ENCODE results near the gene TTC28.

TTC28 gene

GRCh38 chr22:28656181-28656580 lies 23.5 kb downstream of the TTC28 start:
- no peak overlapping the region for H3K4me3 ChIP-seq (ENCODE audit: low read depth in 1 of 2, low read length in 1 of 2)
- H3K4me1 ChIP-seq (ENCODE audit: control insufficient read depth in 1 of 2, insufficient read depth in 1 of 2, low read depth in 1 of 2, low read length in 1 of 2), result no peaks in the 10 kb centered on the region
- H3K36me3 ChIP-seq, result no peaks in the 10 kb centered on the region
- no peak for TF ChIP-seq CTCF (IDR thresholded peaks at IDR 0.05)
- peaks cover 53% of the 10 kb centered on the region for H3K27me3 ChIP-seq
- no peak overlapping the region for H3K27ac ChIP-seq
- no peaks in the 10 kb centered on the region for H3K9me3 ChIP-seq

- no peak overlapping the region for H3K4me3 ChIP-seq (ENCODE audit: low read depth in 1 of 2, low read length in 1 of 2)
- peaks cover 30% of the 10 kb centered on the region for H3K27me3 ChIP-seq
- no peaks in the 10 kb centered on the region for H3K4me1 ChIP-seq (ENCODE audit: control insufficient read depth in 1 of 2, insufficient read depth in 1 of 2, low read depth in 1 of 2, low read length in 1 of 2)
- H3K9me3 ChIP-seq, result no peaks in the 10 kb centered on the region
- TF ChIP-seq CTCF (IDR thresholded peaks at IDR 0.05), result no peak
- H3K27ac ChIP-seq, result no peak overlapping the region
- no peaks in the 10 kb centered on the region for H3K36me3 ChIP-seq
Observed at GRCh38 chr22:28650463-28650862, 29.2 kb downstream of the TTC28 start.

- Histone ChIP-seq H3K4me1 (ENCODE audit: control insufficient read depth in 1 of 2, insufficient read depth in 1 of 2, low read depth in 1 of 2, low read length in 1 of 2) (no peaks in the 10 kb centered on the region), H3K36me3 (no peaks in the 10 kb centered on the region)
- TF ChIP-seq CTCF (IDR thresholded peaks at IDR 0.05), result no peak
Observed at GRCh38 chr22:28648792-28649191, 30.8 kb downstream of the TTC28 start.

GRCh38 chr22:28647216-28647615 lies 32.4 kb downstream of the TTC28 start:
- H3K4me3 ChIP-seq (ENCODE audit: low read depth in 1 of 2, low read length in 1 of 2), result no peak overlapping the region
- H3K27ac ChIP-seq, result no peak overlapping the region
- no peaks in the 10 kb centered on the region for H3K36me3 ChIP-seq
- H3K27me3 ChIP-seq, result peaks cover 24% of the 10 kb centered on the region
- no peaks in the 10 kb centered on the region for H3K9me3 ChIP-seq
- no peaks in the 10 kb centered on the region for H3K4me1 ChIP-seq (ENCODE audit: control insufficient read depth in 1 of 2, insufficient read depth in 1 of 2, low read depth in 1 of 2, low read length in 1 of 2)
- TF ChIP-seq CTCF (IDR thresholded peaks at IDR 0.05), result no peak

More at GRCh38 chr22:28648792-28649191, 30.8 kb downstream of the TTC28 start:
- no peak overlapping the region for H3K4me3 ChIP-seq (ENCODE audit: low read depth in 1 of 2, low read length in 1 of 2)
- H3K27ac ChIP-seq, result no peak overlapping the region
- H3K27me3 ChIP-seq, result peaks cover 26% of the 10 kb centered on the region
- no peaks in the 10 kb centered on the region for H3K9me3 ChIP-seq

GRCh38 chr22:28639321-28639720 lies 40.3 kb downstream of the TTC28 start:
- Histone ChIP-seq H3K36me3 (no peaks in the 10 kb centered on the region), H3K9me3 (no peaks in the 10 kb centered on the region)
- TF ChIP-seq CTCF (IDR thresholded peaks at IDR 0.05), result no peak

GRCh38 chr22:28637225-28637624 lies 42.4 kb downstream of the TTC28 start:
- H3K4me1 ChIP-seq (ENCODE audit: control insufficient read depth in 1 of 2, insufficient read depth in 1 of 2, low read depth in 1 of 2, low read length in 1 of 2), result no peaks in the 10 kb centered on the region

More at GRCh38 chr22:28639321-28639720, 40.3 kb downstream of the TTC28 start:
- Histone ChIP-seq H3K27ac (no peak overlapping the region), H3K27me3 (no peaks in the 10 kb centered on the region), H3K4me1 (ENCODE audit: control insufficient read depth in 1 of 2, insufficient read depth in 1 of 2, low read depth in 1 of 2, low read length in 1 of 2) (no peaks in the 10 kb centered on the region), H3K4me3 (ENCODE audit: low read depth in 1 of 2, low read length in 1 of 2) (no peak overlapping the region)

More at GRCh38 chr22:28637225-28637624, 42.4 kb downstream of the TTC28 start:
- H3K27ac ChIP-seq, result no peak overlapping the region
- no peak overlapping the region for H3K4me3 ChIP-seq (ENCODE audit: low read depth in 1 of 2, low read length in 1 of 2)
- H3K9me3 ChIP-seq, result no peaks in the 10 kb centered on the region
- no peak for TF ChIP-seq CTCF (IDR thresholded peaks at IDR 0.05)
- no peaks in the 10 kb centered on the region for H3K36me3 ChIP-seq
- peaks cover 8% of the 10 kb centered on the region for H3K27me3 ChIP-seq

Data from neutrophil (primary cell).